Stimulated activated naive CD4-positive, alpha-beta T cell (primary cell): Measurements from ENCODE around the gene TLR9.

Experiments
- DNase-seq, 6 experiments: peaks; one replicate each; lab custom pipeline; 2025; lab: John Stamatoyannopoulos, UW

Gene TLR9

DNA sequence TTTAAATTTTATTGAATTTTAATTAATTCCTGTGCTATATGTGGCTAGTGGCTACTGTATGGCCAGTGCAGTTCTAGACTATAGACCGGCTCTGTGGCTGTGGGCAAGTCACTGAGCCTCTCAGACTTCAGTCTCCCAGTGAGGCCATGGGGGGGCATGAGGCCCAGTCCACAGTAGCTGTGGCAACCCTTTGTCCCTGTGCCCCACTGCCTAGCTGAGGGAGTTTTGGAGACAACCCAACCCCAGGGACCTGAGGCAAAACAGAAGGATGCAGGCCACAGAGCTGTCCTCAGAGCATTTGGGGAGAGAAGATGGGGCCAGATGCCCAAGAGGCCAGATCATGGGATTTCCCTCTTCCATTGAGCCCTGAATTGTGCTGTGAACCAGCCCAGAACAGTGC is 52.3 kb downstream of the TLR9 start:
- DNase-seq = no peak

DNA sequence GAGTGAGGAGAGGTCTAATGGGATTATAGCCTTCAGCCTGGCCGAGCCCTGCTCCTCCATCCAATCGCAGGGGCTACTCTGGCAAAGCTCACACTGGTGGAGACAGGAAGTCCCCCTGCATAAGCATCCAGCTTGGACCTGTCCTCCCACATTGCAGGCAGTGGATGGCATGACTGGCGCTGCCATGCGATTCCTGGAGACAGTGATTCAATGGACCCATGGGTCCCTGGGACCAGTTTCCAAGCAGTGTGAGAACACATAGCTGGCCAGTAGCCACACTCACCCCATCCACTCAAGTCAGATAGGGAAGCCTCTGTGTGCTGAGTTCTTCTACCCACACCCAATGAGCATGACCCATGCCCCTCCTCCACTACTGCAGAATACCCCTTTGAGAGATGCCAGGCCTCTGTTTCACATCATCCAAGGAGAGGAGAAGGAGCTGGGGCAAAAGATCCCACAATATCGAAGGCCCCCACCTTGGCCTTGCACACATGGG is 53.1 kb downstream of the TLR9 start:
- no peak for DNase-seq

DNA sequence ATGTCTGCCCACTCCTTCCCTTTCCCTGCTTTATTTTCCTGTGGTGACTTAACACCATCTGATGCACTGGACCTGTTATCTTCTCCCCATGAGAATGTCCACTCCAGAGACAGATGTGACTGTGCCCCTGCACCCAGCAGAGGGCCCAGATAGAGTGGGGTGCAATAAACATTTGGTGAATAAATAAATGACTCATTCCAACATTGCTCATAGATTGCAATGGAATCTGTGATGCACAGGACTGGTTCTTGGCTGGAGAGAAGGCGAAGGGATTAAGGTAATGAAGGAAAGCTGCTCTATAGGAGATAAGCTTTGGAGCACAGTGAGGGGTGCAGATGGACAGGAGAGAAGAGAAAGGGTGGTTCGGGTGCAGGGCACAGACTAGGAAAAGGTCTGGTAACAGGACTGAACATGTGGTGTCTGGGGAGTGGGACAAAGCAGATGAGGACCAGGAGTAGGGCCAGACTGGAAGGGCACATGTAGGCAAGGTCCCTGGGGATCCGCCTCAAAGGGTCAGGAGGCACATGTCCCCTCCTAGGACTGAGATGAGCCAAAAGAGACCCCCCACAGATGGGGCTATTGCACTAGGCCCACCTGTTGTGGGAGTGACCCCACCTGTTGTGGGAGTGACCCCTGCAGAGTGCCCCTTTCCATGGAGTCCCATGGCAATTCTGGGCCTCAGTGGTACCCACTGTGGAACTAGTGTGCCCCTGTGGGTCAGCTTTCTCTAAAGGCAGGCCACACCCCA is 53.8 kb downstream of the TLR9 start:
- DNase-seq = no peak
